Left hindlimb (tissue), 1 donor: ENCODE data around the gene INSYN2B.
"Not testable (repeated sequence)": the region's sequence is repeated elsewhere in the genome, so short reads cannot be mapped to it uniquely, and the experiment has no call there.

Source experiments
- DNase-seq: peaks from one replicate; pipeline ENCODE4 v3.0.0-alpha.2; 2018

INSYN2B gene

DNA sequence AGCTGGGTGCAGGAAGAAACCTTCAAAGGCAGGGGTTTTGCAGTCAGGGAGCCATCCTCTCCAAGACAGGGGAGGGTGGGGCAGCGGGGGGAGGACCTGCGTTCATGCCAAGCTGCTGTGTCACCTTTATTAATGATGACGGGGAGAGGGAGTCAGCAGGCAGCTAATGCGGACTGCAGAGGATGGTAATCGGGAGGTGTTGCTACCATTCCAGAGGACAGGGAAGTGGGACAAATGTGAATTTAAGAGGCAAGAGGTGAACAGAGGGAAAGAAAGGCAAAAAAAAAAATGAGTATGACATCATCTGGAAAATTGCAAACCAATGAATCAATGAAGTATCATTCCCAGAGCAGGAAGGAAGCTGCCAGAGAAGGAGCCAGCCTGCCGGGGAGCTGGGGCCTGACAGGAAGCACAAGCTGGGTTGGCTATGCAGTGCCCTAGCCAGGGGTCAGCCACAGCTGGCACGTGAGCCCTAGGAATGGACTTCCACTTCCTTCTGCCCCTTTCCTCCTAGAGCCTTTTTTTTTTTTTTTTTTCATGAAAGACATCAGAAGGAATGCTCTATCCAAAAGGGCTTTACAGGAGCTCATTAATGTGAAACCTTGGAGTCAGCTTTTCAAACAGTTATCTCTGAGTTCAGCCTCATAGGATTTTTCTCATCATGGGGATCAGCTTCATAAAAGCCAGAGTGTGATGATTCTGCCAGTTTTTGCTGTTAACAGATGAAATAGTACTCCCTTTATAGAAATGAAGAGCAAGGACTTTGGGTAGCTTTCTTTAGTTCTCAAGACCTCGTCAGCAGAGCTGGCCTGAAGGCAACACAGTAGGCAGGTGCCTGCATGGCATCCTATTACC, 9.2 kb downstream of the INSYN2B start:
- no peak for DNase-seq

DNA sequence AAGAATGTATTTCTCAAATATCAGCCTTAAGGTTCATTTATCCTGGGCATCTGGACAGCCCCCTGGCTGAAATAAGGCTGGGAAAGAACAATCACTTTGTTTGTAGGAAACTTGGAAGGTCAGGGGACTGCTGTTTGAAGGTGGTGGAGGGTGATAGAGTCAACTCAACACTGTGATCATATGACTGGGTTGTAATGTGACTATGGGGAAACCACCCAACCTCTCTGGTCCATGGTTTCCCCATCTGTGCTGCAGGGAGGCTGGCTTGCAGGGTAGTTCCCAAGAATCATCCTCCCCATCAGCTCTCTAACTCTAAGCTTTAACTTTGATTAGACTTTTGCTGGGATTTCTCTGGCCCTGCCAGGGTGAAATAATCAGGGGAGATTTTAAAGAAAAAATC, 10.0 kb downstream of the INSYN2B start:
- DNase-seq = no peak

DNA sequence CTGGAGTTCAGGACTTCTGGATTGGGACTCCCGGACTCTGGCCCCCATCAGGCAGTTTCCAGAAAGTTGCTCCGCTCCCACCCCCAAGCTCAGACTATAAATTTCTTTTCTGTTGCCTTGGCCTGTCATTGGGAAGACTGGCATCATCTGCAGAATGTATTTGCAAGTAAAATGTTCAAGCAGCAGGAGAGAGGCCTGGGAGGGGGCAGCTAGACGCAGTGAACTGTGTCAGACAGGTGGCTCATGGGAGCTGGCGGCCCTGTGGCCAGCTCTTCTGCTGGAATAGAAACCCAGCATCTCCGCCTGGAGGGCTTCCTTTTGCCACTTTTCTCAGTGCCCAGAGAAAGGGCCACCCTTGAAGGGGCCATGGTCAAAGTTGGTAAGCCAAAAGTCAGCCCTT, 16.0 kb downstream of the INSYN2B start:
- DNase-seq = no peak

DNA sequence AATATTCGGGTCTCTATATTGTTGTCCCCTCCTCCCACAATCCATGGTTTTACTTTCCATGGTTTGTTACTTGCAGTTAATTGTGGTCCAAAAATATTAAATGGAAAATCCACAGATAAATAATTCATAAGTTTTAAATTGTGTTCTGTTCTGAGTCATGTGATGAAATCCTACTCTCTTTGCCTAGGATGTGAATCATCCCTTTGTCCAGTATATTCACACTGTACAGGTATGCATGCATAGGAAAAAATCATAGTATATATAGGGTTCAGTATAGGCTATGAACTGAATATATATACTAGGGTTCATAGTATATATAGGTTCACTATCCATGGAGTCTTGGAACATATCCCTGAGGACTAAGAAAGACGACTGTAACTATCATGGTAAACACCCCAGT, 19.6 kb downstream of the INSYN2B start:
- no peak for DNase-seq

DNA sequence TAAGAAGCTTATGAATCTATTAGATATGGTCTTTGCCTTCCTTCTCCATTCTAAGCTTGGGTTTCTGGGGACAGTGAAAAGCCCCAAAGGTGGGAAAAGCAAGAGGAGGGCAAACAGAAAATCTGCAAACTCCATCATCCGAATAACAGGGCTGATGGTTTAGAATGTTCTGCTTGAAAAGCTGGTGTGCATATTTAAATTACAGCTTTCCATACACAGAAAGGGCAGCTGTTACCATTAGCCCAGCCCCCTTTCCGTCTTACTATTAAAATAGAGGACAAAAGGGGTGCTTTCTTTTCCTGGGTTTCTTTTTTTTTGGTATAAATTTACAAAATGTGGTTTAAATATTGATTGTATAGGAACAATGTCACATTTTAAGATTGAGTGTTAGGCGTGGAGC, 22.0 kb downstream of the INSYN2B start:
- DNase-seq = no peak

DNA sequence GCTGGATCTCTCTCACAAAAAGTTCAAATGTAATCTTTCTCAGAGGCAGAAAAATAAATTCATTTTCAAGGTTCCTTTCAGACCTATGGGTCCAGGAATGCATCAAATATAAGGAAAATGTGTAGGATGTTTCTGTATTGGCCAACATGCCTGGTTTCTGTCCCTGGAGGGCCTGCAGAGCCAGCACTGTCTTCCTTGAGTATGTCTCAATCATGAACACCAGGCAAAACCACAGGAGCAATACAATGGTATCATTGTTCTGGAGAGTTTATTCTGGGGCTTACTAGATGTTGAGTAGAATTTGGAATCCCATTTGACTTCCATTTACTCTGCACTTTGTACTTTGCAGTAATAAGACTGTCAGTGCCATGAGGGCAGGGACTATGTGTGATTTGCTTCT, 23.5 kb downstream of the INSYN2B start:
- DNase-seq = no peak

DNA sequence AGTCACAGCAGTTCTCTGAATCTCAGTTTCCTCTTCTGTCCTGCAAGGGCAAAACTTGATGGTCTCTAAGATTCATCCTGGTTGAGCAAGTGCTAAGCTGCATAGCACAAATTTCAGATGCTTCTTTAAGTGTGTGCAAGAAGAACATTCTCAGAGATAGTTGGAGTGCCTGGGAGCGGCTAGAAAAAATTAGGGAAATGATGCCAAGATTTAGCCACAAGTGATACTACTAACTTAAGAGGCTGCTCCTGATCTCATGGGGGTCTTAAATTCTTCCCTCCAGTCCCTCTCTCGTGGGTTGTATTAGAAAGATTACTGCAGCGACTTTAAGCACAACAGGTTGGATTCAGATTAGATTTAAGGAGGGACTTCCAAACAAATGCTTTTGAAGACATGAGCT, 24.2 kb downstream of the INSYN2B start:
- no peak for DNase-seq

DNA sequence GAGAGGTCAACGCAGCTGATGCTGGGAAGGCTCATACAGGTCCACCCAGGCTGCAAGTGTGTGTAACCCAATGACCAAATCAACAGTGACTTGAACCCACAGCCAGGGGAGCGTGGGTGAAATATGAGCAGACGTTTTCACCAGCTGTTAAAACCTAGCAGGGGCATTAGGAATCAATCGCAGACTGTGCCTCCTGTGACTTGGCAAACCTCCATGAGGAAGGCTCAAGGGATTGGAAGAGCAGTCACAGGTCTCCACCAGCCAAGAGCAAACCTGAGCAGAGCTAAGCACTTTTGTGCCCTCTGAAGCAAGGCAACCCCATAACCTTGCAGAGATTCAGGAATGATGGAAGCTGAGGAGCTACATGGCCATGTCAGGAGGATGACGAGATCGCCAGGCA, 25.5 kb downstream of the INSYN2B start:
- DNase-seq = no peak

DNA sequence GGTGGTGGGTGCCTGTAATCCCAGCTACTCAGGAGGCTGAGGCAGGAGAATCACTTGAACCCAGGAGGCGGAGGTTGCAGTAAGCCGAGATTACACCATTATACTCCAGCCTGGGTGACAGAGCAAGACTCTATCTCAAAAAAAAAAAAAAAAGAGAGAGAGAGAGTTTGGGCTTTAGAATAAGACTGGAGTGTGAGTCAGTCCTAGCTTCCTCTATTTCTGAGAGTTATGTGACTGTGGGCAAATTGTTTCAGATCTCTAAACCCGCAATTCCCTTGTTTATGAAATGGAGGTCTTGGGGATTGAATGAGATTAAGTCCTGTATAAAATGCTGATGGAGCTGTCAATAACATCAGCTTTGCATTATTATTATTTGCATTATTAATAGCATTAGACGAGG, 27.1 kb downstream of the INSYN2B start:
- DNase-seq = not testable (repeated sequence)

DNA sequence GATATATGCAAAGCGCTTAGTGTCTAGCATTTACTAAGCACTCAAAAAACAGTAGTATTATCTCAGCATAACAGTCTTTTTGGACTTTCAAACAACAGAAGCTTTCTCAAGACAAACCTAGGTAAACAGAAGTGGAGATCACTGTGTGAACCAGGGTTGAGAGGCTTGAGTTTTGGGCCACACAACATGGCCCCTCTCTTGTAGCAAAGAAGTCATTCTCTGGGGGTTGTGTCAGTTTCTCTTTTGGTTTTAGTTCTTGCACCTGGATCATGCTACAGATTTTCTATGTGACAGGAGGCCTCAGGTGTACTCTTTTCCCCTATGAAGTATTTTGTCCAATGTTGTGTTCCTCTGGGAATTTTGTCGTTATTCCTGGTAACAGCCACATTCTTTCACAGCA, 30.0 kb downstream of the INSYN2B start:
- no peak for DNase-seq

DNA sequence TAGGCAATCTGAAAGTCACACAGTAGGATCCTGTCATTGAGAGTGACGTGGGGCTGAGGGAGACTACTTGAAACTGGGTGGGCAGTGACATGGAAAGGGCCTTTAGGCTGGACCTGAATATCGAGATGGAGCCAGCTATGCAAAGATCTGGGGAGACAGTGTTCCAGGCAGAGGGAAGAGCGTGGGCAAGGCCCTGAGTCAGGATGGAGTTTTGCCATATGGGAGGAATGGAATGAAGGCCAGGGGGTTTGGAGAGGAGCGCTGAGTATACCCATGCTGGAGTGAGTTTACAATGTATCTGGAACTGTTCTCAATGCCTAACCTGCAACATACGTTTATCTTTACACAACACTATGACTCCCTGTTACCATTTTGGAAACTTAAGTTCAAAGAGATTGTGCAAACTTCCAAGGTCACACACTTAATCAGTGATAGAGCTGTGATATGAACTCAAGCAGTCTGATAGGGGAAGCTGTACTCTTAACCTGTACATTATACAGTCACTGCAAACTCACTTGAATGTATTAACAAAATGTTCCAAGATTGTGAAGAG, 33.5 kb downstream of the INSYN2B start:
- DNase-seq = no peak

DNA sequence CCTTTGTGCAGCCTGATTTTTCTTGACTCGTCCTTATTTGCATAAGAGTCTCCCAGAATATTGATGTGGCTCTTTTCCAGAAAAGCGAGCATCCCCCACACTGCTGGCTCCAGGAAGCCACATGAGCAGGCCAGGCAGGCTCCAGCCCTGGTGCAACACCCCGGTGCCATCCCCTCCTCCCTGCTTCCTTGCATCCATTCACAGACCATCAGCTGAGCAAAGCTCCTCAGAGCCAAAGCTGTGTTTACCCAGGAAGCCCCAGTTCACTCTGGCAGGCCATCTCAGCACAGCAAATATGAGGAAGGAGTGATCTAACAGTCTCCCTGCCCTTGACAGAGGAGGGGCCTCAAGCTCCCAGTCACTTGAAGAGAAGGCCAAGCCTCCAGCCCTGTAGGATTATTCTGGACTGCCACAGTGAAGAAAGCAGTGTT, 34.4 kb downstream of the INSYN2B start:
- DNase-seq = peak; percentile 44

DNA sequence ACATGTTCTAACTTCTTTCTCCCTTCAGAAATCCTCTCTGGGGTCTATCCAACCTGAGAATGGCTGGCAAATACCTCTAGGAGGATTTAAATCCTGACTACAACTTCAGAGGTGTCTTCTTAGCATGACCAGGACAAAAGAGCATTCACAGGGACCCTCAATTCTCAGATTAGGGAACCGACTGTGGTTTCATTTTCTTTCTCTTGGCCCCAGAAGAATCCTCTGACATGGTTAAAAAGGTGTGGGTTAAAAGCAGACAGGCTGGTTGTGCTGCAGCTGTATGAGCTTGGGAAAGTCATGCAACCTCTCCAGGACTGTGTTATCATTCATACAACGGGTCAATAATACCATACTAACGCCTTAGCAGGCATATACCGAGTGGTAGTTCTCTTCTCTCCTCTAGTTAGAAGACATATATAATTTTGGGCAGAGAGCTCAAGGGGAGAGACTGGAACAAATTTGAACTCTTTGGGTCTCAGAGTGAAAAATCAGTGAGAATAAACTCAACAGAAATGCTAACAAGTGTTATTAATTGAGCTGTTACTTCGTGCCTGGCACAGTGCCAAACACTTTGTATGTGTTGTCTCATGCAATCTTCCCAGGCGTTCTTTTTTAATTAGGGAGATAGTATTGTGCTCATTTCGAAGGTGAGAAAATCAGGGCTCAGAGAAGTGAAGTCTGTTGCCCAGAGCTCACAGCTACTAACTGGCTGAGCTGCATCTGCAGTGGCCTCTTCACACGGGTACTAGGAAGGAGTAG, 35.2 kb downstream of the INSYN2B start:
- DNase-seq = no peak

DNA sequence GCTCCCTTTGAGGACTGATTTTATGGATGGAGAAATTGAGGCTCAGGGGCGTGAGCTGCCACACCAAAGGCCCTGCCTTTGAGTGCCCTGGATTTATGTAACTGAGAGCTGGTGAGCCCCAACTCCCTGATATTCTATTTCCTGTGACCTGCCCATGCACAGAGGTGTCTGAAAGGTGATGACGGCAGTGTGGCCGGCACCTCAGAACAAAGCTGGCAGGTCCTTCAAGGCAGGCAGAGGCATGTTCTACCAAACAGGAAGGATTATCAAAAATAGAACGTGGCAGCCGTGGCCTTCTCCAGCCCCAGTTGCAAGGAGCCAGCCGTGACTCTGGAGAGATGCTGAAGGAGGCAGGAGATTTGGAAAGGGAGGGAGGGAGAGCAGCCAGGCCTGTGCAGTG, 36.2 kb downstream of the INSYN2B start:
- DNase-seq = no peak

DNA sequence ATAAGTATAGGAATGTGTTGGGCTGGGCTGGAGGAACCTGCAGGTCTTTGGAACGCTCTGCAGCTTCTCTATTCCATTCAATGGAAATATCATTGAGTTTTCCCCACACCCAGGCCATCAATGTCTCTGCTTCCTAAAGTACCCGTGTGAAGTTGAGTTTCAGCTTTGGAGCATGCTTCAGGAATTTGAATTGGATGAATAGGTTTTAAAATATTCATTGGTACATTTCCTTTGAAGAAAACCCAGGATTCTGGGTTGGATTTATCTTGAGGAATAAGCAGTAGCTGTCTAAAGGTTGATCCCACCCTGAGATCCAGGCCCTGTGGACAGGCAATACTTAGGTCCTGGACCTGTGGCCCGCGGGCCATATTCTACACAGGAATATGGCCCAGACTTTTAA, 37.3 kb downstream of the INSYN2B start:
- no peak for DNase-seq

DNA sequence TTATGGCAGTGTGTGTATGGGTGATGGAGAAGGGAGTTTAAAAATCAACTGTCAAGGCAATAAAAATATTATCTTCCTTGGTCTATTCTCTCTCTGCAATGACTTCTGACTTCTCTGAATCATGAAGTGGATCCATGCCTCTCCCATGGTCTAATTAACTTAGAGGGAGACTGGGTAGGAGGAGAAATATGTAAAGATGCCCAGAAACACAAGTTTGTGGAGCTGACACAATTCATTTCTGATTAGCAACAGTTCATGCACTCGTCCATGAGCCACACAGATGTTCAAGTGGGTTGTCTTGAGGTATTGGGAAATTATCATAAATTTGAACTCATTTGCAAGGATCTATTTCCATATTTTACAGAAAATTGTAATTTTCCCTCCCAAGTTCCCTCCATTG, 38.1 kb downstream of the INSYN2B start:
- DNase-seq = no peak

DNA sequence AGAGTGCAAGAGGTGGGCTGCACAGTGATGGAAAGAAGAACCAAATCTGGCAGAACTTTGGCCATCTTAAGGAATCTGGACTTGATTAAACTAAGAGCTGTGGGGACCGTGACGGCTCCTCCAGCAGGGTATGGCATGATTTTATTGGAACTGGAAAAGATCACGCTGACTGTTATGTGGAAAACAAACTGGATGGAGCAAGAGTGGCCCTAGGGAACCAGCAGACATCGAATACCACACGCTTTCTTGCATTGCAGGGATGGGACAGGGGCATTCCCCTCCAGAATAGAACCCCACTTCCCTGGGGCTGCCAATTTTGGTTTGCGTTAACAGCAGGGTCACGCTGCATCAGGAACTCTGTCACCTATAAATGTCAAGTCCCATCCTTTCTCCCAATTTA, 38.8 kb downstream of the INSYN2B start:
- no peak for DNase-seq

DNA sequence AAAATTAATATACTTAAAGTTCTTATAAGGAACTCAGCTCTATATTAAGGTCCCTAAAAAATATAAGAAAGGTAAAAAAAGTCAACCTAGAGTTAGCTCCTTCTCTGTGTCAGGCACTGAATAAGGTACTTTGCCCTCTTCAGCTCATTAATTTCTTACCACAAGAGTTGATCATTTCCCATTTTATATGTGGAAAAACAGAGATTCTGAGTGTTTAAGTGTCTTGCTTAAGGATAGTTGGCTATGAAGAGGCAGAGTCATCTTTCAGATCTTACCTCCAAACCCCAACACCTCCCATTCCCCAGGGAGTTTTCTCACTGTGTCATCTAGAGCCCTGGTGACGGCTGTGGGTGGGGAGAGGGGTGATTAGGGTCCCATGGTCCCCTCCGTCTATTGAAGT, 40.6 kb downstream of the INSYN2B start:
- no peak for DNase-seq

DNA sequence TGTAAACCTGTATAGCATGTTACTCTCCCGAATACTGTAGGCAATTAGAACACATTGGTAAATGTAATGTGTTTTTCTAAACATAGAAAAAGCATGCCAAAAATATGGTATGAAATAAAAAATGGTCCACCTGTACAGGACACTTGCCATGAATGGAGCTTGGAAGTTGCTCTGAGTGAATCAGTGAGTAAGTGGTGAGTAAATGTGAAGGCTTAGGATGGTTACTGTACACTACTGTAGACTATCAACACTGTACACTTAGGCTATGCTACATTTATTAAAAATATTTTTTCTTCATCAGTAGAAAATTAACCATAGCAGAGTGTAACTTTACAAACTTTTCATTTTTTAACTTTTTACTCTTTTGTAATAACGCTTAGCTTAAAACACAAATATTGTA, 41.9 kb downstream of the INSYN2B start:
- DNase-seq = no peak

DNA sequence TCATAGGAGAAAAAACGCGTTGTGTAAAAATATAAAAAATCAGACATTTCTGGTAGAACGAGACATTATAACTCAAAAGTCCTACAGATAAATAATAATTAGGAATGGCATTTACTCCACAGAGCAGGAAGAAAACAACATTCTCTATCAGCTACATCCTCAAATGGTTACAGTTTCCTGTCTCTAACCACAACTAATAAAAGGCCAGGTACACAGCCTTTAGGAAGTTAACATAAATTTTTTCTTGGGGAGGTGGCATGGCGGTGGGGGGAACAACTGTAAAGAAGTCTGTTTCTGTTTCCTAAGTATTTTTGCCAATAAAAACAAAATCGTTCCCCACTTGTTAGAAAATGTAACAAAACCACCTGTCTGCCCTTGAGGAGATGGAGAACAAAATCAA, 44.5 kb downstream of the INSYN2B start:
- DNase-seq = no peak

DNA sequence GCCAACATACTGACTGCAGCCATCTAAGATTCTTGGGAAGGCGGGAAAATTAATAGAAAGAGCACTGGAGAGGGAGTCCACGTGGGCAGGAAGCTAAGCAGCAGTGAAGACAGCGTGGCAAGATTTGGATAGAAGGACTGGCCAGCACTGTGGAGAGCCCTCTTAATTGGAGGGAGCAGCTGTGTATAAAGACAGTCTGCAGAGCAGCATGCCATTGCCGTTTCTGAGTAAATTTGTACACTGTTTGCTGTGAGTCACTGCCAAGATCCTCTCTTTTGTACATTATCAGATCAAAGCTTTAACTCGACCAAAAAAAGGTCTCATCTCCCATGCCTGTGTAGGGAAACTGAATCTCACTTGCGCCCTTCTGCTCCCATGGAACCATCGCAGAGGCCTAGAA, 45.3 kb downstream of the INSYN2B start:
- no peak for DNase-seq

DNA sequence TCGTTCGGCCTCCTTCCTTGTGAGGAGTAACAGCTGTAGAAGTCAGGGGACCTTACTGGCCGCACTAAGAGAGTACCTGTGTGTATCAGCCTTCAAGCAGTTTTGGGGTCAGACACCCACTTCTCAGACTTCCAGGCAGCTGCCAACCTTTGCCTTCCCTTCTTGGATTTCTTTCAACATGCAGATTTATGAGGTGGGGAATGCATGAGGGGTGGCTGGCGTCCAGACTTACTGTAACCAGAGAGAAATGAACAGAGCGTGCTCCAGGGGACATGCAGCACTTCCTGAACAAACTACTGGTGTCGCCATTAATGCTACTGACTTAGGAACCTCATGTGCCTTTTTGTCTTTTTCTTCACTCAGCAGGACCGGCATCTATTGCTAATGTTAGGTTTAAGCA, 46.7 kb downstream of the INSYN2B start:
- no peak for DNase-seq

DNA sequence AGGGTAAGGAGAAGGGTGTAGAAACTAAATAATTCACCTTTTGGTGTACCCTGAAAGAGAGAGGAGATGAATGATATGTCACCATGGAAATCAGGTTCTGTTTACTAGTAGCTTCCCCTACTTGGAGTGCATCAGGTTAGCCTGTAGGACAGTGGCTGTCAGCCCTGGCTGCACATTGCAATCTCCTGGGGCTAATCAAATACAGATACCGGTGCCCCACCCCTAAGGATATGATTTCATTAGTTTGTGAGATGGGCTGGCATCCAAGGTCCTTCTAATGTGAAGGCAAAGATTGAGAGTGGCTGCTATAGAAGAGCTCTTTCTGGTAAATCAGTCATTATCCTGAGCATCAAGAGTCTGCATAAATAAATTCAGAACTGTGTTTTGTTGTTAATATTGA, 47.2 kb downstream of the INSYN2B start:
- no peak for DNase-seq

DNA sequence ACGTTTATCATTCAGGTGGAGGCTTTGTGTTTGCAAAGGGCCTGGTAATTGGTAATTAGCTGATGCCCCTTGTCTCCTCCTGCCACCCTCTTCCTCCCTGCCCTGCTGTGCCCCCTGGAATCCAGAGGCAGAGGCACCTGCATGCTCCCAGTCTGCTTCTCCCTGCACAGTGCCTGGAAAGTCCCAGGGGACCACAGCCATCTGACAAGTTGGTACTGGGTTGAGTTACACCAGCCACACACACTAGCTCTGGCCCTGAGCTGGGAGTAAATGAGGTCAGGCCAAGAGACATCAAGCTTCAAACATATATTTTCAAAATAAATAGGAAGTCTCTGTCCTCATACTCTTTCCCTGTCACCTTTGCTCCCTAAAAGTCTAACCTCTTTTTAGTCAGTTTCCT, 56.3 kb downstream of the INSYN2B start:
- DNase-seq = no peak
